Thyroid gland (tissue), 4 donors: ENCODE data around the gene SYCP3. TPM values are rescaled to one million over a fixed set of nuclear protein-coding genes. Genes with fewer than 3 reads are reported as not detected.

Source experiments
- DNase-seq, 2 donors: peaks; one replicate each; pipeline ENCODE4 v3.0.0-alpha.2; 2019
- H3K27ac ChIP-seq, 3 donors: fragments of 200-600 bp; sonication (generic); 1 replicate in 2 of 3; 2 replicates in 1 of 3; pipeline ENCODE4 v1.5.1; 2016 to 2019; ENCODE audit warnings: mild to moderate bottlenecking in 1 of 3, moderate library complexity in 1 of 3
- H3K27me3 ChIP-seq: fragments of 200-600 bp; sonication (generic); one replicate; pipeline ENCODE4 v1.5.1; 2019
- H3K36me3 ChIP-seq, 2 donors: fragments of 200-600 bp; sonication (generic); one replicate each; pipeline ENCODE4 v1.5.1; 2016 to 2019
- H3K4me1 ChIP-seq, 2 donors: fragments of 200-600 bp; sonication (generic); one replicate each; pipeline ENCODE4 v1.5.1; 2017 to 2019
- H3K4me3 ChIP-seq, 3 donors: fragments of 200-600 bp; sonication (generic); replicated peaks in 1 of 3; 1 replicate in 2 of 3; 2 replicates in 1 of 3; pipeline ENCODE4 v1.5.1; 2016; ENCODE audit warnings: mild to moderate bottlenecking in 1 of 3
- H3K9me3 ChIP-seq: fragments of 200-600 bp; sonication (generic); one replicate; pipeline ENCODE4 v1.5.1; 2017
- POLR2A ChIP-seq, 2 donors: fragments of 450-650 bp; IDR thresholded peaks; one replicate each; pipeline ENCODE4 v1.6.1; 2017; ENCODE audit warnings: antibody characterized with exemption in 2 of 2, mild to moderate bottlenecking in 2 of 2, moderate library complexity in 1 of 2
- WGBS, 2 donors: methylation state at CpG; one replicate each; pipeline ENCODE4 v1.1.5; 2017; 5-methylcytosine and 5-hydroxymethylcytosine counted together
- intact Hi-C: fragments of 100-400 bp; cut with DNase I; formaldehyde crosslinking; loops from one replicate; pipeline ENCODE4 v1.15.1; 2023
- total RNA-seq, 4 donors: library from RNA; depleted of rRNA; stranded (reverse); fragments of >200 nt; gene quantifications; one replicate each; pipeline ENCODE4 v1.2.3, GENCODE V29; 2016
- TF ChIP-seq, protein P1 (sequence below), 6 experiments: fragments of 200-600 bp in 3 of 6; fragments of 450-650 bp in 3 of 6; sonication (generic) in 3 of 6; IDR thresholded peaks; one replicate each; pipeline ENCODE4 v1.5.1; 2016 to 2019; ENCODE audit warnings: antibody characterized with exemption in 6 of 6, mild to moderate bottlenecking in 2 of 6, inconsistent platforms in 1 of 6, moderate library complexity in 1 of 6

Gene SYCP3
- total RNA-seq, 4 donors from 2014 or later: 0.67 TPM; not detected in 3

DNA sequence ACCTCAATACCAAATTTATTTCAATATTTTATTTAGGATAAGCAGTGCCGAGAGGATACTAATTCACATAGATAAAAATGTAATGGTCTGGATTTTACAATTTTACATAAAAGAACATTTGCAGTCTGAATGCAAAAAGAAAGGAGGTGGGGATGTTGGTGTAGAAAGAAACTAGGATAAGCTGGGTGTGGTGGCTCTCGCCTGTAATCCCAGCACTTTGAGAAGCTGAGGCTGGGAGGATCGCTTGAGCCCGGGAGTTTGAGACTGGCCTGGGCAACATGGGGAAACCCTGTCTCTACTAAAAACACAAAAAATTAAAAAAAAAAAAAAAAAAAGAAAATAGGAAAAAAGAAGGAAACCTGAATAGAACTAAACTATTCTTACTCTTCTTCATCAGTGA lies 16.9 kb downstream of the SYCP3 start:
- Histone ChIP-seq H3K9me3 (no peaks in the 10 kb centered on the region), H3K4me3 (no peak overlapping the region), H3K4me1 (no peaks in the 10 kb centered on the region), H3K27me3 (no peaks in the 10 kb centered on the region), H3K36me3 (peaks cover 0 to 9% of the 10 kb centered on the region in 2 donors), H3K27ac (no peak overlapping the region)
- TF ChIP-seq POLR2A (IDR thresholded peaks at IDR 0.05): no peak
- TF ChIP-seq, protein P1, sequence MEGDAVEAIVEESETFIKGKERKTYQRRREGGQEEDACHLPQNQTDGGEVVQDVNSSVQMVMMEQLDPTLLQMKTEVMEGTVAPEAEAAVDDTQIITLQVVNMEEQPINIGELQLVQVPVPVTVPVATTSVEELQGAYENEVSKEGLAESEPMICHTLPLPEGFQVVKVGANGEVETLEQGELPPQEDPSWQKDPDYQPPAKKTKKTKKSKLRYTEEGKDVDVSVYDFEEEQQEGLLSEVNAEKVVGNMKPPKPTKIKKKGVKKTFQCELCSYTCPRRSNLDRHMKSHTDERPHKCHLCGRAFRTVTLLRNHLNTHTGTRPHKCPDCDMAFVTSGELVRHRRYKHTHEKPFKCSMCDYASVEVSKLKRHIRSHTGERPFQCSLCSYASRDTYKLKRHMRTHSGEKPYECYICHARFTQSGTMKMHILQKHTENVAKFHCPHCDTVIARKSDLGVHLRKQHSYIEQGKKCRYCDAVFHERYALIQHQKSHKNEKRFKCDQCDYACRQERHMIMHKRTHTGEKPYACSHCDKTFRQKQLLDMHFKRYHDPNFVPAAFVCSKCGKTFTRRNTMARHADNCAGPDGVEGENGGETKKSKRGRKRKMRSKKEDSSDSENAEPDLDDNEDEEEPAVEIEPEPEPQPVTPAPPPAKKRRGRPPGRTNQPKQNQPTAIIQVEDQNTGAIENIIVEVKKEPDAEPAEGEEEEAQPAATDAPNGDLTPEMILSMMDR (IDR thresholded peaks at IDR 0.05): no peak
- WGBS, 2 donors: 95% methylated on average over 4 of the region's 4 CpGs
- DNase-seq: no peak
- intact Hi-C loops: no loop called here

DNA sequence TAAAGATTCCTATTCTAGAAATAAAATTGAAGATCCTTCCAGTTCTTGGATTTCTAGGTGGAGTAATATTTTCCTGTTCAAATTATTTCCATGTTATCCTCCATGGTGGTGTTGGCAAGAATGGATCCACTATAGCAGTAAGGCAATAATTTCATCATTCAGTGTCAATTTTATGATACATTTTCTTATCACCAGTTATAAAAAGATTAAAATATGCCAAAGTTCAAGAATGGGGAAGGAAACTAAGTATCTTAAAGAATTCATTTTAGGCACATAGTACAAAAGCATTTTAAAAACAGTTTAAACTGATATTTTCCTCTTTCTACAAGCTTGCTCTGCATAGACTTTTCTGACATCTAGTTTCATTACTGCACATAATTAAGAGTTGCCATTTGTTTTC lies 19.1 kb downstream of the SYCP3 start:
- Histone ChIP-seq H3K4me3 (no peak overlapping the region), H3K27ac (no peak overlapping the region), H3K36me3 (peaks cover 0 to 9% of the 10 kb centered on the region in 2 donors), H3K9me3 (no peaks in the 10 kb centered on the region), H3K27me3 (no peaks in the 10 kb centered on the region), H3K4me1 (no peaks in the 10 kb centered on the region)
- no peak for TF ChIP-seq POLR2A (IDR thresholded peaks at IDR 0.05)
- TF ChIP-seq, protein P1 (IDR thresholded peaks at IDR 0.05): no peak
- no peak for DNase-seq
- intact Hi-C loops: no loop called here

GRCh38 chr12:101719566-101719965 lies 19.7 kb downstream of the SYCP3 start:
- intact Hi-C loops: no loop called here
- no peak for DNase-seq
- H3K4me1 ChIP-seq: no peaks in the 10 kb centered on the region
- H3K4me3 ChIP-seq: no peak overlapping the region
- H3K27me3 ChIP-seq: no peaks in the 10 kb centered on the region
- H3K27ac ChIP-seq: no peak overlapping the region
- H3K36me3 ChIP-seq: peaks cover 0 to 3% of the 10 kb centered on the region in 2 donors
- H3K9me3 ChIP-seq: no peaks in the 10 kb centered on the region
- no peak for TF ChIP-seq POLR2A (IDR thresholded peaks at IDR 0.05)
- TF ChIP-seq, protein P1 (IDR thresholded peaks at IDR 0.05): no peak

GRCh38 chr12:101714877-101715444 lies 24.3 kb downstream of the SYCP3 start:
- WGBS, 2 donors: 90 to 93% methylated on average over 3 of the region's 3 CpGs
- Histone ChIP-seq H3K36me3 (no peaks in the 10 kb centered on the region), H3K27ac (no peak overlapping the region), H3K4me3 (no peak overlapping the region), H3K4me1 (peaks cover 10 to 13% of the 10 kb centered on the region in 2 donors), H3K9me3 (no peaks in the 10 kb centered on the region), H3K27me3 (no peaks in the 10 kb centered on the region)
- TF ChIP-seq, protein P1 (IDR thresholded peaks at IDR 0.05): no peak
- TF ChIP-seq POLR2A (IDR thresholded peaks at IDR 0.05): no peak
- intact Hi-C loops: no loop called here
- DNase-seq: no peak

DNA sequence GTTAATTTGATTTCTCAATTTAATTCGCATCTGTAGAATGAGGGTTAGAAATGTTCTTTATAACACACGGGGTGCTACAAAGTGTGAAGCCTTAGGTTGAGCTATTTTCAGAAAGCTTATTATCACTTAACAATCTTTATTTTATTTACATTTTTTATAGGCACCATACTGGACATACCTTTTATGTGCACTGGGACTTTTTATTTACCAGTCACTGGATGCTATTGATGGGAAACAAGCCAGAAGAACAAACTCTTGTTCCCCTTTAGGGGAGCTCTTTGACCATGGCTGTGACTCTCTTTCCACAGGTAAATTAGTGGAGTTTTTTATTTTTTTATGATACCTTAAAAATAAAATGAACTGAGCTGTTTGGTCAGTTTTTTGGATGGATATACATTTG lies 25.3 kb downstream of the SYCP3 start:
- Histone ChIP-seq H3K4me3 (no peak overlapping the region), H3K27ac (peak overlapping the region in 1 of 3 donors; percentile 7), H3K4me1 (peaks cover 10 to 19% of the 10 kb centered on the region in 2 donors), H3K36me3 (no peaks in the 10 kb centered on the region), H3K9me3 (no peaks in the 10 kb centered on the region), H3K27me3 (no peaks in the 10 kb centered on the region)
- intact Hi-C loops: no loop called here
- TF ChIP-seq, protein P1 (IDR thresholded peaks at IDR 0.05): no peak
- no peak for TF ChIP-seq POLR2A (IDR thresholded peaks at IDR 0.05)
- DNase-seq: no peak
- WGBS, 2 donors: 87 to 88% methylated on average over 2 of the region's 2 CpGs
